GM18498 (cell line): ENCODE data around the gene SLC26A1.
"Not testable (repeated sequence)": the region's sequence is repeated elsewhere in the genome, so short reads cannot be mapped to it uniquely, and the experiment has no call there.

Experiments used
- ATAC-seq: cut with Tn5 transposase; IDR thresholded peaks from one replicate; pipeline ENCODE4 v1.9.1; 2021; ENCODE audit warnings: mild to moderate bottlenecking, moderate library complexity; ENCODE audit not compliant: unreplicated experiment

SLC26A1 gene

GRCh38 chr4:999240-999863, 6.1 kb upstream of the SLC26A1 start:
- ATAC-seq, result not testable (repeated sequence)

- ATAC-seq, result no peak
Observed at GRCh38 chr4:998096-998691, 5.0 kb upstream of the SLC26A1 start.

- no peak for ATAC-seq
Observed at GRCh38 chr4:997375-998071, 4.3 kb upstream of the SLC26A1 start.

GRCh38 chr4:996997-997374, 3.8 kb upstream of the SLC26A1 start:
- ATAC-seq, result no peak

- ATAC-seq, result no peak
Observed at GRCh38 chr4:996030-996996, 3.1 kb upstream of the SLC26A1 start.

- ATAC-seq, result no peak
Observed at GRCh38 chr4:995311-996026, 2.3 kb upstream of the SLC26A1 start.

GRCh38 chr4:992297-993110, 700 bp downstream of the SLC26A1 start:
- no peak for ATAC-seq

GRCh38 chr4:991451-992296, 1.5 kb downstream of the SLC26A1 start:
- no peak for ATAC-seq

- no peak for ATAC-seq
Observed at GRCh38 chr4:990746-991367, 2.3 kb downstream of the SLC26A1 start.

- no peak for ATAC-seq
Observed at GRCh38 chr4:989722-990471, 3.3 kb downstream of the SLC26A1 start.

GRCh38 chr4:988726-989721, 4.2 kb downstream of the SLC26A1 start:
- no peak for ATAC-seq

GRCh38 chr4:987624-988513, 5.3 kb downstream of the SLC26A1 start:
- ATAC-seq, result no peak

- ATAC-seq, result peak; percentile 78
Observed at GRCh38 chr4:986879-987623, 6.2 kb downstream of the SLC26A1 start, which contains the start of gene IDUA. Gene IDUA, plus strand, starts transcription at chr4:987044. Its CDS starts 41 bp downstream, at chr4:987085.

- ATAC-seq, result peak; percentile 15
Observed at GRCh38 chr4:986428-986878, 6.8 kb downstream of the SLC26A1 start.
